ENCODE results near the gene MUS81. TPM values are rescaled to one million over a fixed set of nuclear protein-coding genes. Genes with fewer than 3 reads are reported as not detected.

MUS81 gene
- total and polyA plus RNA-seq, 9 of the 15 experiments (the other 6 are each of a cell fraction or from before 2014, with no cell fraction given), result 13.4 to 118 (median 53.7) TPM

DNA sequence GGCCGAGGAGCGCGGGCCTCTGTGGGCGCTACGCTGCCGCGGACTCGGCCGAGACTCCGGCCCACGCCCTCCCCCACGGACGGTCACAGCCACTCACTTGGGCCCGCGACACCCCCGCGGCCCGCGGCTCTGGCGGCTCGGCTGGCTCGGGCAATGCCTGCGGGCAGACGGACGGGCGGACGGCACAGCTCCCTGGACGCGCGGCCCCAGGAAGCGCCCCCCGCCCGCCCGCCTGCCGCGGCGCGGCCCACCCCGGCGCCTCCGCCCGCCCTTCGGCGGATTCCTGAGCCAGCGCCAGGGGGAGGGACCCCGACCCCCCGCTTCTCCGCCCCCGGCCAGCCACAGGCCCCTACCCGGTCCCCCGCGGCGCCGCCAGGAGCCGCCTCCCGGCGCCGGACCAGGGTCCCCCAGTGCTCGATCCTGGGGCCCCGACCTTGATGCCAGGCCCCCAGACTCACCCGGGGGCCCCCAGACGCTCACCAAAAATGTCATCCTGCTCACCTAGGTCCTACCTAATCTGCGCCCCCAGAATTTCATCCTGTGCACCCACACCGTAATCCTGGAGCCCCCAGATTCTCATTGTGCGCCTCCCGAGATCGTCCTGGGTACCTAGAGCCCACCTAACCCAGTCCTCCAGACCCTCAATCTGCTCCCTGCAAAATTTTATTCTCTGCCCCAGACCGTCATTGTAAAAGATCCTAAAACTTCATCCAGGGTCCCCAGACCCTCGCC is 12.5 kb downstream of the MUS81 start, which contains the start of gene EFEMP2:
Gene EFEMP2, minus strand, starts transcription at position 215 of the 732 bp plus-strand sequence. CDS start 446 bp downstream, outside the sequence.
- no peaks in the 10 kb centered on the region for H4K20me1 ChIP-seq (replicated peaks; ENCODE audit: control insufficient read depth, insufficient read depth, low read length)
- in situ Hi-C loops (cut with MboI), result no loop called here
- peak within 1 kb of the TSS; percentile 73 for H3K27ac ChIP-seq (ENCODE audit: extremely low read depth, low read depth, low read length)
- DNase-seq (ENCODE audit: extremely low read depth in 1 of 4, low spot score in 3 of 4) (peak in 1 of 4 experiments; percentile 44), ATAC-seq (no peak), FAIRE-seq (no peak)
- no peaks in the 10 kb centered on the region for H3K9me1 ChIP-seq (ENCODE audit: control insufficient read depth, insufficient read depth, low read length)
- H3K4me1 ChIP-seq (replicated peaks in 1 of 2; ENCODE audit: control insufficient read depth in 2 of 2, insufficient read depth in 2 of 2, low read length in 2 of 2), result peaks cover 15 to 50% of the 10 kb centered on the region in 2 experiments
- peak within 1 kb of the TSS; percentile 97 for H2AFZ ChIP-seq (ENCODE audit: low read depth, low read length)
- TF ChIP-seq MIER1 (IDR thresholded peaks at IDR 0.05; ENCODE audit: low read depth) (0 out of 2 replicates have a peak, but pooled peaks have one; percentile 31), ZNF263 (CRISPR knock-in tag; IDR thresholded peaks at IDR 0.05; ENCODE audit: borderline replicate concordance) (0 out of 2 replicates have a peak, but pooled peaks have one; percentile 0), ZBTB7A (IDR thresholded peaks at IDR 0.05; ENCODE audit: borderline replicate concordance, control insufficient read depth, low read depth, low read length) (peak; percentile 23; the same call in 1 of the 2 replicates), POLR2G (IDR thresholded peaks at IDR 0.05; ENCODE audit: low read depth, low read length) (peak; percentile 18; the same call in 1 of the 2 replicates), ZNF766 (CRISPR knock-in tag; conservative IDR thresholded peaks at IDR 0.05) (no peak)
- TF ChIP-seq, protein P1, sequence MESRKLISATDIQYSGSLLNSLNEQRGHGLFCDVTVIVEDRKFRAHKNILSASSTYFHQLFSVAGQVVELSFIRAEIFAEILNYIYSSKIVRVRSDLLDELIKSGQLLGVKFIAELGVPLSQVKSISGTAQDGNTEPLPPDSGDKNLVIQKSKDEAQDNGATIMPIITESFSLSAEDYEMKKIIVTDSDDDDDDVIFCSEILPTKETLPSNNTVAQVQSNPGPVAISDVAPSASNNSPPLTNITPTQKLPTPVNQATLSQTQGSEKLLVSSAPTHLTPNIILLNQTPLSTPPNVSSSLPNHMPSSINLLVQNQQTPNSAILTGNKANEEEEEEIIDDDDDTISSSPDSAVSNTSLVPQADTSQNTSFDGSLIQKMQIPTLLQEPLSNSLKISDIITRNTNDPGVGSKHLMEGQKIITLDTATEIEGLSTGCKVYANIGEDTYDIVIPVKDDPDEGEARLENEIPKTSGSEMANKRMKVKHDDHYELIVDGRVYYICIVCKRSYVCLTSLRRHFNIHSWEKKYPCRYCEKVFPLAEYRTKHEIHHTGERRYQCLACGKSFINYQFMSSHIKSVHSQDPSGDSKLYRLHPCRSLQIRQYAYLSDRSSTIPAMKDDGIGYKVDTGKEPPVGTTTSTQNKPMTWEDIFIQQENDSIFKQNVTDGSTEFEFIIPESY (CRISPR knock-in tag; IDR thresholded peaks at IDR 0.05), result peak; percentile 93
- no peaks in the 10 kb centered on the region for H3K27me3 ChIP-seq (ENCODE audit: control insufficient read depth in 2 of 2, insufficient read depth in 2 of 2, low read length in 2 of 2)
- WGBS (ENCODE audit: insufficient coverage, low coverage, missing lambda C conversion rate), result 33% methylated on average over 17 of the region's 69 CpGs
- H3K36me3 ChIP-seq (ENCODE audit: control insufficient read depth, insufficient read depth, low read length), result peaks cover 7% of the 10 kb centered on the region; the same call in 2 of the 3 replicates
- POLR2A ChIA-PET, result interaction anchor here (1.4 to 8.2 kb wide), 4 partner anchors 10 to 46 kb away, joined by 7 to 151 read pairs (median 78); partner anchors contain the start of genes CCDC85B, CFL1, CTSW and FIBP
- peak within 1 kb of the TSS; percentile 46 for H3K4me3 ChIP-seq
- peak within 1 kb of the TSS; percentile 97 for H3K4me2 ChIP-seq (ENCODE audit: insufficient read depth, low read length)
- CTCF ChIA-PET (ENCODE audit: low intra/inter-chr PET ratio), result no interaction called here
- intact Hi-C loops (cut with micrococcal nuclease), result no loop called here
- H3K79me2 ChIP-seq (ENCODE audit: control insufficient read depth, insufficient read depth, low read length), result no peaks in the 10 kb centered on the region
- no TSS peak for BruUV-seq (replicated peaks)
- no peaks in the 10 kb centered on the region for H3K9me3 ChIP-seq (replicated peaks; ENCODE audit: control insufficient read depth, insufficient read depth, low read depth, low read length)
- H3K9ac ChIP-seq (ENCODE audit: insufficient read depth in 1 of 2, low read depth in 2 of 2, low read length in 2 of 2), result peak within 1 kb of the TSS; percentile 59 to 92
